ENCODE results near the gene EOLA1. TPM values are rescaled to one million over a fixed set of nuclear protein-coding genes. Genes with fewer than 3 reads are reported as not detected.

The EOLA1 gene
- total RNA-seq = 15.7 and 20.5 TPM in 2 replicates

GRCh38 chrX:149540621-149541520 is at the start of gene EOLA1:
Gene EOLA1, plus strand, starts transcription at chrX:149541012. Its CDS starts 4,619 bp downstream, at chrX:149545631.

GRCh38 chrX:149504915-149505651 is 35.7 kb upstream of the EOLA1 start, which contains the start of gene IDS:
Gene IDS, minus strand, starts transcription at chrX:149505306. Its CDS starts 169 bp downstream, at chrX:149505137.

GRCh38 chrX:149549701-149550100 is 8.9 kb downstream of the EOLA1 start, which contains the start of gene HSFX3:
Gene HSFX3, minus strand, starts transcription at chrX:149549924. Its CDS starts 72 bp downstream, at chrX:149549852.

GRCh38 chrX:149587359-149587758 is 46.5 kb downstream of the EOLA1 start, which contains the start of gene MAGEA9B:
Gene MAGEA9B, minus strand, starts transcription at chrX:149587459. Its CDS starts 4,280 bp downstream, at chrX:149583179.

GRCh38 chrX:149595214-149595613 is 54.4 kb downstream of the EOLA1 start, which contains the start of gene HSFX2:
Gene HSFX2, minus strand, starts transcription at chrX:149595314. Its CDS starts 614 bp downstream, at chrX:149594700.

Other genes with a start within 250 kb of the EOLA1 start
- gene IDS, start 35.7 kb upstream of the EOLA1 start, total RNA-seq = 15.7 and 38.6 TPM in 2 replicates
- not detected in 2 replicates for gene HSFX3, start 8.9 kb downstream of the EOLA1 start, total RNA-seq
- not detected in 2 replicates for gene MAGEA9B, start 46.4 kb downstream of the EOLA1 start, total RNA-seq
- not detected in 2 replicates for gene HSFX2, start 54.3 kb downstream of the EOLA1 start, total RNA-seq
- gene TMEM185A, start 90.8 kb downstream of the EOLA1 start, total RNA-seq = 10.2 and 11.0 TPM in 2 replicates
- not detected in 2 replicates for gene MAGEA11, start 171.0 kb downstream of the EOLA1 start, total RNA-seq
- gene HSFX1, start 233.1 kb downstream of the EOLA1 start, total RNA-seq = 0.39 and 0.43 TPM in 2 replicates
- not detected in 2 replicates for gene MAGEA9, start 240.9 kb downstream of the EOLA1 start, total RNA-seq

Data from placental epithelial cell (primary cell).